Measurements from ENCODE around the gene ICE2.

DNA sequence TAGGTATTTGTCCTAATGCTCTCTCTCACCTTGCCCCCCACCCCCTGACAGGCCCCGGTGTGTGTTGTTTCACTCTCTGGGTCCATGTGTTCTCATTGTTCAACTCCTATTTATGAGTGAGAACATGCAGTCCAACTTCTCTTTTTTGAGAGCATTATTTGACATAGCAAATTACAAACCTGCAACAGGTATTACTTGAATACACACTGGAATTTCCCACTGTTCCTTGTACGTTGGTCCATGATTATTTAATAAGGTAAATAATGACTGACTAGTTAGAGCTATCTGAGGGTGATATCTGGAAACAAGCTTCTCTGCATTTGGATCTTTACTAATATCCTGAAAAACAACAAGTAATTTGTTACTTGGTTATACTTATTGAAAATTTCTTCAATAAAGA is 24.1 kb downstream of the ICE2 start:
- TF ChIP-seq, protein P1, sequence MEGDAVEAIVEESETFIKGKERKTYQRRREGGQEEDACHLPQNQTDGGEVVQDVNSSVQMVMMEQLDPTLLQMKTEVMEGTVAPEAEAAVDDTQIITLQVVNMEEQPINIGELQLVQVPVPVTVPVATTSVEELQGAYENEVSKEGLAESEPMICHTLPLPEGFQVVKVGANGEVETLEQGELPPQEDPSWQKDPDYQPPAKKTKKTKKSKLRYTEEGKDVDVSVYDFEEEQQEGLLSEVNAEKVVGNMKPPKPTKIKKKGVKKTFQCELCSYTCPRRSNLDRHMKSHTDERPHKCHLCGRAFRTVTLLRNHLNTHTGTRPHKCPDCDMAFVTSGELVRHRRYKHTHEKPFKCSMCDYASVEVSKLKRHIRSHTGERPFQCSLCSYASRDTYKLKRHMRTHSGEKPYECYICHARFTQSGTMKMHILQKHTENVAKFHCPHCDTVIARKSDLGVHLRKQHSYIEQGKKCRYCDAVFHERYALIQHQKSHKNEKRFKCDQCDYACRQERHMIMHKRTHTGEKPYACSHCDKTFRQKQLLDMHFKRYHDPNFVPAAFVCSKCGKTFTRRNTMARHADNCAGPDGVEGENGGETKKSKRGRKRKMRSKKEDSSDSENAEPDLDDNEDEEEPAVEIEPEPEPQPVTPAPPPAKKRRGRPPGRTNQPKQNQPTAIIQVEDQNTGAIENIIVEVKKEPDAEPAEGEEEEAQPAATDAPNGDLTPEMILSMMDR (IDR thresholded peaks at IDR 0.05): no peak
- no peak for TF ChIP-seq POLR2A (IDR thresholded peaks at IDR 0.05)

Data from lower leg skin (tissue), 3 donors.